ENCODE measurements around the gene ZNG1C.
"Not testable (repeated sequence)": the region's sequence is repeated elsewhere in the genome, so short reads cannot be mapped to it uniquely, and the experiment has no call there.

Gene ZNG1C

DNA sequence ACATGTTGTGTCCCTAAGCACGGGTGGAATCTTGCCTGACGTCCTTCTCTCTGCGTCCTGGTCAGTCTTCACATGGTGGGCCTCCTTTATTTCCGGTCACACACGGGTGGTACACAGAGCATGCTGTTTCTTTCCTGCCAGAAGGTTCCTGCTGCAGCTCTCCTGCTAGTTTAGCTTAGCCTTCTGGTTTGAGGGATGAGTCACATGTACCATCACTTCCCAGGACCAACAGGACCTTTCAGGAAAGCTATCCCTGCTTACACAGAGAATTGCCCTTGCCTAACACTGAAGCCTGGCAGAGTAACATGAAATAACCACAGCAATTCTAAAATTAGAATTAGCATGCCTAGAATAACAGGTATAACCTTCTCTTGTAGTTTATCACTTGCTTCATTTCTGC lies 69.4 kb downstream of the ZNG1C start:
- not testable (repeated sequence) for H3K9me3 ChIP-seq (ENCODE audit: control insufficient read depth in 1 of 2, low read length in 2 of 2); H3K36me3 ChIP-seq (ENCODE audit: control insufficient read depth in 1 of 2, insufficient read depth in 2 of 2, low read length in 2 of 2); H3K27ac ChIP-seq (ENCODE audit: low read depth, low read length); H3K9ac ChIP-seq (ENCODE audit: low read depth in 1 of 2, low read length in 2 of 2); H3K4me1 ChIP-seq (ENCODE audit: control insufficient read depth in 1 of 2, insufficient read depth in 2 of 2, low read length in 2 of 2); H3K27me3 ChIP-seq (ENCODE audit: control insufficient read depth in 1 of 2, insufficient read depth in 2 of 2, low read length in 2 of 2); H3K4me3 ChIP-seq (ENCODE audit: low read depth in 1 of 2, low read length in 2 of 2)

DNA sequence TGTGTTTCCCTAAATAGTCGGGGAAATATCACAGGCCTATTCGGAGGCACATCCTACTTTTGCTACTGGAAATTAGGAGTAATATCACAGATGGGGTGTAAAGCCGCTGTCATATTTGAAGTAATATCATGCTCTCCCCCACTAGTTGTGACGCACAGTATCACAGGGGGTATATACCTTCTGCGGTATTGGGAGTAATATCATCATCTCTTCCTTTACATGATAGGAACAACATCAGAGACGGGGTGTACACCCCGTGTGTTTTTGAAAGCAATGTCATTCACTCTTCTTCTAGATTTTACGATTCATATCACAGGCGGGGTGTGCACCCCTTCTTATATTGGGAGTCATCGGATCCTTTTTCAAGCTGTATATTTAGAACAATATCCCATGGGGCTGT lies 76.4 kb downstream of the ZNG1C start:
- H3K4me1 ChIP-seq (ENCODE audit: control insufficient read depth in 1 of 2, insufficient read depth in 2 of 2, low read length in 2 of 2); H3K9ac ChIP-seq (ENCODE audit: low read depth in 1 of 2, low read length in 2 of 2); H3K4me3 ChIP-seq (ENCODE audit: low read depth in 1 of 2, low read length in 2 of 2); H3K27me3 ChIP-seq (ENCODE audit: control insufficient read depth in 1 of 2, insufficient read depth in 2 of 2, low read length in 2 of 2); H3K9me3 ChIP-seq (ENCODE audit: control insufficient read depth in 1 of 2, low read length in 2 of 2); H3K36me3 ChIP-seq (ENCODE audit: control insufficient read depth in 1 of 2, insufficient read depth in 2 of 2, low read length in 2 of 2); H3K27ac ChIP-seq (ENCODE audit: low read depth, low read length): not testable (repeated sequence)

DNA sequence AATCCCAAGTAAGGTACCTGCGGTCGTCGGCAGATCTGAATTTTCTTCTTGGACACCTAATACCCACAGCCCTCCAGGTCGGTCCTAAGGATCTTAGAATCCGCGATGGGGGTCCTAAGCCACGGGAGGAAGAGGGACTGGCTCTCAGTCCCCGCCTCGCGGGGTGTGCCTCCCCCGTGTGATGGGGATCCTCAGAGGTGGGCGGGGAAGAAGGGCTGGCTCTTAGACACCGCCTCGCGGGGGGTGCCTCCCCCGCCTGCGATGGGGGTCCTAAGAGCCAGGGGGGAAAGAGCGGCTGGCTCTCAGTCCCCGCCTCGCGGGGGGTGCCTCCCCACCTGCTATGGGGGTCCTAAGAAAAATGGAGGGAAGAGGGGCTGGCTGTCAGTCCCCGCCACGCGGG lies 82.0 kb downstream of the ZNG1C start:
- H3K27me3 ChIP-seq (ENCODE audit: control insufficient read depth in 1 of 2, insufficient read depth in 2 of 2, low read length in 2 of 2); H3K9ac ChIP-seq (ENCODE audit: low read depth in 1 of 2, low read length in 2 of 2); H3K4me3 ChIP-seq (ENCODE audit: low read depth in 1 of 2, low read length in 2 of 2); H3K9me3 ChIP-seq (ENCODE audit: control insufficient read depth in 1 of 2, low read length in 2 of 2); H3K36me3 ChIP-seq (ENCODE audit: control insufficient read depth in 1 of 2, insufficient read depth in 2 of 2, low read length in 2 of 2); H3K27ac ChIP-seq (ENCODE audit: low read depth, low read length); H3K4me1 ChIP-seq (ENCODE audit: control insufficient read depth in 1 of 2, insufficient read depth in 2 of 2, low read length in 2 of 2): not testable (repeated sequence)

DNA sequence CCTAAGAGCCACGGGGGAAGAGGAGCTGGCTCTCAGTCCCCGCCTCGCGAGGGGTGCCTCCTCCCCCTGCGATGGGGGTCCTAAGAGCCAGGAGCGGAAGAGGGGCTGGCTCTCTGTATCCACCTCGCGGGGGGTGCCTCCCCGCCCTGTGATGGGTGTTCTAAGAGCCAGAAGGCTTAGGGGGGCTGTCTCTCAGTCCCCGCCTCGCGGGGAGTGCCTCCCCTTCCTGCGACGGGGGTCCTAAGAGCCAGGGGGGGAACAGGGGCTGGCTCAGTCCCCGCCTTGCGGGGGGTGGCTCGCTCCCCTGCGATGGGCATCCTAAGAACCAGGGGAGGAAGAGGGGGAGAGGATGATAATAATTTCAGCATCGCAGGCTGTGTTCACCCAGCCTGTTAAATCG lies 82.7 kb downstream of the ZNG1C start:
- H3K36me3 ChIP-seq (ENCODE audit: control insufficient read depth in 1 of 2, insufficient read depth in 2 of 2, low read length in 2 of 2); H3K9me3 ChIP-seq (ENCODE audit: control insufficient read depth in 1 of 2, low read length in 2 of 2); H3K9ac ChIP-seq (ENCODE audit: low read depth in 1 of 2, low read length in 2 of 2); H3K27me3 ChIP-seq (ENCODE audit: control insufficient read depth in 1 of 2, insufficient read depth in 2 of 2, low read length in 2 of 2); H3K4me3 ChIP-seq (ENCODE audit: low read depth in 1 of 2, low read length in 2 of 2); H3K27ac ChIP-seq (ENCODE audit: low read depth, low read length); H3K4me1 ChIP-seq (ENCODE audit: control insufficient read depth in 1 of 2, insufficient read depth in 2 of 2, low read length in 2 of 2): not testable (repeated sequence)

DNA sequence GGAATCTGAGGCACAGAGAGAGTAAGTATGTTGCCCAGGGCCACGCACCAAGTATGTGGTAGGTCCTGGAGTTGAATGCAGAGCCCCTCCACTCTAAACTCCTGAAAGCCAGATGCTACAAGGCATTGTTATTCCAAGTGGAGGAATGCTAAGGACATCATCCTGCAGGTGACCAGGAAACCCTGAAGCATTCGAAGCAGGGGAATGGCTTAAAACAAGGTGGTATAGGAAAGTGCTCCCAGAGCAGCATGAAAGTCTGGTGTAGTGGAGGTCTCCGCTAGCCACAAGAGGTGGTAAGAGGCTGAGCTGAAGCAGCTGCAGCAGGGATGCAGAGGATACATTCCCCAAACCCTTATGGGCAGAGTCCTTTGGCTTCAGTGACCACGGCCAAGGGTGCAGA lies 87.3 kb downstream of the ZNG1C start:
- H3K4me1 ChIP-seq (ENCODE audit: control insufficient read depth in 1 of 2, insufficient read depth in 2 of 2, low read length in 2 of 2); H3K27me3 ChIP-seq (ENCODE audit: control insufficient read depth in 1 of 2, insufficient read depth in 2 of 2, low read length in 2 of 2); H3K27ac ChIP-seq (ENCODE audit: low read depth, low read length); H3K4me3 ChIP-seq (ENCODE audit: low read depth in 1 of 2, low read length in 2 of 2); H3K36me3 ChIP-seq (ENCODE audit: control insufficient read depth in 1 of 2, insufficient read depth in 2 of 2, low read length in 2 of 2); H3K9me3 ChIP-seq (ENCODE audit: control insufficient read depth in 1 of 2, low read length in 2 of 2); H3K9ac ChIP-seq (ENCODE audit: low read depth in 1 of 2, low read length in 2 of 2): not testable (repeated sequence)

DNA sequence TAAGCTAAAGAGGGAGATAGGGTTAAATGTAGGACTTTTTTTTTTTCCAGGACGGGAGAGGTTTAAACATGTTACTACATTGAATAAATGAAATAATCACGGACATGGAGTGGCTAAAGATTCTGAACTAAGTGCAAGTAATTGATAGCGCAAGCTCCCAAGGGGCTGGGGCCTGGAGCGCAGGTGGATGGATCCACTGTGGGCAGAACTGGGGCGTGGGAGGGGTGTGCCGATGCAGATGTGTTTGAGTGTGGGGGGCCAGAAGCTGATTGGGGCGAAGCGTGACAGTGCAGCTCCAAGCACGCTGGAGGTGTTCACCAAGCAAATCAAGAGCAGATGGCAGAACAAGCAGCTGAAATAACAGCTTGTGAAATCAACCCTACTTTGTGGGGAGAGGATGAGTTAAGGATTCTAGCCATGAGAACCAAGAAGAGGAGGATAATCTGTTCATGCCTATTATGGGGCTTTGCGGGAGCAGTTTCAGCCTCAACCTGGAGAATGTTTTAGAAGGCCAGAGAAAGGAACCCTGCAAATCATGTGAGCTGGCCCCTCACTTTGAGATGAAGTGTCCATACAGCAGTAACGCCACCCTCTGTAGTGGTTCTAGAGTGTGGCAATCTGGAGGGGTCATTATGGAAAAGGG lies 88.9 kb downstream of the ZNG1C start:
- H3K4me1 ChIP-seq (ENCODE audit: control insufficient read depth in 1 of 2, insufficient read depth in 2 of 2, low read length in 2 of 2); H3K9ac ChIP-seq (ENCODE audit: low read depth in 1 of 2, low read length in 2 of 2); H3K36me3 ChIP-seq (ENCODE audit: control insufficient read depth in 1 of 2, insufficient read depth in 2 of 2, low read length in 2 of 2); H3K27me3 ChIP-seq (ENCODE audit: control insufficient read depth in 1 of 2, insufficient read depth in 2 of 2, low read length in 2 of 2); H3K27ac ChIP-seq (ENCODE audit: low read depth, low read length); H3K4me3 ChIP-seq (ENCODE audit: low read depth in 1 of 2, low read length in 2 of 2); H3K9me3 ChIP-seq (ENCODE audit: control insufficient read depth in 1 of 2, low read length in 2 of 2): not testable (repeated sequence)

DNA sequence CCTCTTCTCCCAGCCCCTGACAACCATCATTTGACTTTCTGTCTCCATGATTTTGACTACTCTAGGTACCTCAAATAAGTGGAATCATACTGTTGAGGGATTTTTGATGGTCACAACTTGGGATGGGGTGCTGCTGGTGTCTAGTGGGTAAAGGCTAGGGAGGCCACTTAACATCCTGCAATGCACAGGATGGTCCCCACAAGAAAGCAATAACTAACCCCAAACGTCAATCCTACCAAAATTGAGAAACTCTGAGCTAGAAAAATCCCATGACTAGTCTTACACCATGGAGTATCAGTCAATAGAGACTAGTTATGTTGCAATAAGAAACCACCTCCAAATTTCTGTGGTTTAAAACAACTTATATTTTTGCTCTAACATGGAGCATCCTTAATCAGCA lies 90.3 kb downstream of the ZNG1C start:
- not testable (repeated sequence) for H3K9ac ChIP-seq (ENCODE audit: low read depth in 1 of 2, low read length in 2 of 2); H3K4me3 ChIP-seq (ENCODE audit: low read depth in 1 of 2, low read length in 2 of 2); H3K27me3 ChIP-seq (ENCODE audit: control insufficient read depth in 1 of 2, insufficient read depth in 2 of 2, low read length in 2 of 2); H3K4me1 ChIP-seq (ENCODE audit: control insufficient read depth in 1 of 2, insufficient read depth in 2 of 2, low read length in 2 of 2); H3K9me3 ChIP-seq (ENCODE audit: control insufficient read depth in 1 of 2, low read length in 2 of 2); H3K27ac ChIP-seq (ENCODE audit: low read depth, low read length); H3K36me3 ChIP-seq (ENCODE audit: control insufficient read depth in 1 of 2, insufficient read depth in 2 of 2, low read length in 2 of 2)

DNA sequence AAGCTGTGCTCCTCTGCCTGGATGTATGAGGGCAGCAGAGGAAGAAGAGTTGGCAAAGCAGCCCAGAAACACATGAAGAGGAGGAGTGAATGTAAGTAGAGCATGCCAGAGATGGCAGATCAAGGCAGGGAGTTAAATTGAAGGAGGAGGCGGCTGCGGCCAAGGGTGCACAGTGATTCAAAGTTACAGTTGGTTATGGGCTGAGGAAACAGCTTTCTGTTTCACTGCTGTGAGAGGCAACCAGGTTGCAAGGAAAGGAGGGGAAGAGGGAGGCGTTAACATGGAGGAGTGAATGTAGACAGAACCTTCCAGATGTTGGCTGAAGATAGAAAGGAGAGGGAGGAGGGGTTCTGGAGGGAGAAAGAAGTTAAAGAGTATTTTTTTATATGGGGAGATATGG lies 94.2 kb downstream of the ZNG1C start:
- H3K27ac ChIP-seq (ENCODE audit: low read depth, low read length); H3K9ac ChIP-seq (ENCODE audit: low read depth in 1 of 2, low read length in 2 of 2); H3K27me3 ChIP-seq (ENCODE audit: control insufficient read depth in 1 of 2, insufficient read depth in 2 of 2, low read length in 2 of 2); H3K9me3 ChIP-seq (ENCODE audit: control insufficient read depth in 1 of 2, low read length in 2 of 2); H3K4me3 ChIP-seq (ENCODE audit: low read depth in 1 of 2, low read length in 2 of 2); H3K36me3 ChIP-seq (ENCODE audit: control insufficient read depth in 1 of 2, insufficient read depth in 2 of 2, low read length in 2 of 2); H3K4me1 ChIP-seq (ENCODE audit: control insufficient read depth in 1 of 2, insufficient read depth in 2 of 2, low read length in 2 of 2): not testable (repeated sequence)

DNA sequence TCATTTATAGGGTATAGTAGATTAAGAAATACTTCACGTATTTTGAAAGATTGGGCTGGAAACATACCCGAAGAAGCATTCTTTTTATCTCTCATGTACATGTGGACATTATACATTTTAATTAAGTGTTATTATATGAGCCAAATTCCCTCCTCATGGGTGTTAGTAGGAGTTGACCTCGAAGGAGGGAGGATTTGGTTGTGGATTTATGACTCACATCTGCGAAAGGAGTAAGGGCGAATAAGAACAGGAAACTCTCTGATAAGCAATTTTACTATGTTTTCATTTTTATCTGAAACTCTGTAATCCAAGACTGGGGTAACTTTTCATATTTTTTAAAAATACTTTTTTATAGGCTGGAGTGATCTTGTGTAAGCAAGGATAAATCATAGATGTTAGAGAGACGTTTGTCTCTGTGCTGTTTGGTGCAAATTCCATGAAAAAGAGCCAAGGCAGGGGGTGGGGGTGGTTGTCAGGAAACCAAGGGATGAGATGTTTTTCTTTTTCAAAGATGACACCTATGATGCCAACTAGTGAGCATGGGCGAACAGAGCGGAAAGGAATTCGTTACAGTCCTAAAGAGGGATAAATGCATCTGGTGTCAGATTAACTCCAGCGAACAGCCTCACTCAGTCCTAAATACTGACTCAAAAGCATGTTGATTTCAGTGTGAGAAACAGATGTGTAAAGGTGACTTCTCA lies 95.0 kb downstream of the ZNG1C start:
- not testable (repeated sequence) for H3K4me1 ChIP-seq (ENCODE audit: control insufficient read depth in 1 of 2, insufficient read depth in 2 of 2, low read length in 2 of 2); H3K27ac ChIP-seq (ENCODE audit: low read depth, low read length); H3K4me3 ChIP-seq (ENCODE audit: low read depth in 1 of 2, low read length in 2 of 2); H3K9ac ChIP-seq (ENCODE audit: low read depth in 1 of 2, low read length in 2 of 2); H3K27me3 ChIP-seq (ENCODE audit: control insufficient read depth in 1 of 2, insufficient read depth in 2 of 2, low read length in 2 of 2); H3K9me3 ChIP-seq (ENCODE audit: control insufficient read depth in 1 of 2, low read length in 2 of 2); H3K36me3 ChIP-seq (ENCODE audit: control insufficient read depth in 1 of 2, insufficient read depth in 2 of 2, low read length in 2 of 2)

DNA sequence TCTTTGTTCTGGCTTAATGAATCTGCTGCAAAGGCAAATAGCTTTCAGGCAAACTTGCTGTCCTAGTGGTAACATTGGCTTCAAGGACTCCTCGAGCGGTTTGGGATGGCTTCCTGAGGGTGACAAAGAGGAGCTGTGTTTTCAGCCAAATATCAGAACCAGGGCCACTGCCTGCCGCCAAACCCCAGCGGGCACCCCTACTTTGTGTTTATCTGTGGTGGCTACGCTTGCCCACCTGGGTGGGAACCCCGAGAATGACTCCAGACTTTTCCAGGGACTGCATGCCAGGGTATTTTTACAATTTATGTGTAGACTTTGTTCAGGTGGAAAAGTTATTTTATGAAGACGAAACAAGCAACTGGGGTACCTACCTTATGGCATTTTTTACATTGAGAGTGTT lies 96.2 kb downstream of the ZNG1C start:
- not testable (repeated sequence) for H3K4me3 ChIP-seq (ENCODE audit: low read depth in 1 of 2, low read length in 2 of 2); H3K9me3 ChIP-seq (ENCODE audit: control insufficient read depth in 1 of 2, low read length in 2 of 2); H3K4me1 ChIP-seq (ENCODE audit: control insufficient read depth in 1 of 2, insufficient read depth in 2 of 2, low read length in 2 of 2); H3K36me3 ChIP-seq (ENCODE audit: control insufficient read depth in 1 of 2, insufficient read depth in 2 of 2, low read length in 2 of 2); H3K9ac ChIP-seq (ENCODE audit: low read depth in 1 of 2, low read length in 2 of 2); H3K27me3 ChIP-seq (ENCODE audit: control insufficient read depth in 1 of 2, insufficient read depth in 2 of 2, low read length in 2 of 2); H3K27ac ChIP-seq (ENCODE audit: low read depth, low read length)
